GM21737 (cell line): ENCODE measurements around the gene TCEAL5.
A peak's percentile ranks its signal among the peaks of the same experiment; 100 is the strongest.
"Not testable (repeated sequence)": the region's sequence is repeated elsewhere in the genome, so short reads cannot be mapped to it uniquely, and the experiment has no call there.

Experiments used
- ATAC-seq: cut with Tn5 transposase; IDR thresholded peaks from one replicate; pipeline ENCODE4 v1.9.1; 2021; ENCODE audit warnings: mild to moderate bottlenecking, moderate library complexity; ENCODE audit not compliant: unreplicated experiment

Gene TCEAL5, protein sequence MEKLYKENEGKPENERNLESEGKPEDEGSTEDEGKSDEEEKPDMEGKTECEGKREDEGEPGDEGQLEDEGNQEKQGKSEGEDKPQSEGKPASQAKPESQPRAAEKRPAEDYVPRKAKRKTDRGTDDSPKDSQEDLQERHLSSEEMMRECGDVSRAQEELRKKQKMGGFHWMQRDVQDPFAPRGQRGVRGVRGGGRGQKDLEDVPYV

DNA sequence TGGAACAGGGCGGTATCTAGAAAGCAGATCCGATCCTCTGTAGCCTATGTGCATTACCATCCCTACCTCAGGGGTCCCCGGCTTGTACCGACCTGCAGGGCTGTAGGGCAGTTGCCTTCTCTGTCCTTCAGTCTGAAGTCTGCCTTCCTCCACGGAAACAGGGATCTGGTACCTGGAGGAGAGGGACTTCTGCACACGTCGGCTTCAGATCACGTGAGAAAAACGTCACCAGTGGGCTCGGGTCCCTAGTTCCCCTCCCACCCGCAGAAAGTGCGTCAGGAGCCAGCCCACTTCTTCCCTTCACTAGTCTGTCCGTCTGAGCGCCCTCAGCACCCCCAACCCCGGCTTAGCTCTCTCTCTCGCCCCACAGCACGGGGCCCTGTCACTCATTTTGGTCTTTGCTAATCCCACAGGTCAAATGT is at the start of gene TCEAL5:
Gene TCEAL5, minus strand, starts transcription at position 170 of the 422 bp plus-strand sequence. CDS start 2,187 bp downstream, outside the sequence.
- ATAC-seq, result no peak

DNA sequence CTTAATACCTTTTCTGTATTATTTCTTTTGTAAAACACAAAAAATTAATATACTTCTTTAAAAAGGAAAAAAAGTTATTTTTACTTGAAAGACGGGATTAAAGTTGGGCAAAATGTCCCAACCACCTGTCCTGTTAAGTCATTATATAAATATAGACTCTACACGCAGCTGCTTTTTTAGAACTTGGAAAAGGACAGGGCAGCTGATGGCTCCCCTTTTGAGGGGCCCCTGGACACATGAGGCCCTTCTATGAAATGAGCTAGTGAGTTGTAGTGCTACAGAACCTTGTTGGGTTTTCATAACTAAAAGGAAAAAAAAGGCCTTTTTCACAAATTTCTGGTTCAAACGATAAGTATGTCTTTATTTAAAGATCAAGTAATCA is 34.8 kb upstream of the TCEAL5 start:
- no peak for ATAC-seq

DNA sequence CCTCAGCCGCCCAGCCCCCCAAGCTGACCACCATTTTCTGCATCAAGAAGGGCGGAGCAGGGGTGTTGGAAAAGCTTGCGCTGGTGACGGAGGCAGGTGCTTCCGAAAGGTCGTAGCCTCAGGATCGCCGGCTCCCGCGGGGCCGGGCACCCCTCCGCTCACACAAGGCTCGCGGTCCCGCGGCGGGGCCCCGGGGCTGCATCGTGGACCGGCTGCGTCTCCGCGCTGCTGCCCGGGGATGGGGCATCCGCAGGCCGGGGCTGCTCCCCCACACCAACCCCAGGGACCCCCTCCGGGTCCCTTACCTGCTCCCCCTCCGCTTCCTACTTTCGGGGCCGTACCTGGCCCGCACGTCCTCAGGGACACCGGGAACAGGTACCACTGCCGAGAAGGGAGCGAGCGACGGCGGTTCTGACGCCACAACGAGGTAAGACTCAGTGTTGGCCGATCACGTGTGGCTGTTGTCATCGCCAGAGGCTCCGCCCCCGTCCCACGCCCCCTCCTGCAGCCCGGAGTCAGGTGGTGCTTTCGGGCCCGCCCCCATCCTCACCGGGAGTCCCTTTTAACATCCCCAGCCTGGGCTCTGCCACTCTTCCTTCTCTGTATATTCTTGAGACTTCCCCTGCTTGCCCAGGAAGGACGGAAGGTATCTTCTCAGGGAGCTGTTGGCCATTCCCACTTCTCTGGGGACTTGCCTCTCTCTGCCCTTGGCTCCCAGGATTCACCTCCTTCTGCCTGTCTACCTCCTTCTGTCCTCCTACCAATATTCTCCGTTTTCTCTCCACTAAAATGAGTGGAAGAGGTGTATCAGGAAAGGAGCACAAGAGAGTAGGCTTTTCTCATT is 34.2 kb upstream of the TCEAL5 start, which contains the start of gene BEX2:
Gene BEX2, minus strand, starts transcription at position 436 of the 844 bp plus-strand sequence. CDS start 1,014 bp downstream, outside the sequence.
- peak; percentile 92 for ATAC-seq

DNA sequence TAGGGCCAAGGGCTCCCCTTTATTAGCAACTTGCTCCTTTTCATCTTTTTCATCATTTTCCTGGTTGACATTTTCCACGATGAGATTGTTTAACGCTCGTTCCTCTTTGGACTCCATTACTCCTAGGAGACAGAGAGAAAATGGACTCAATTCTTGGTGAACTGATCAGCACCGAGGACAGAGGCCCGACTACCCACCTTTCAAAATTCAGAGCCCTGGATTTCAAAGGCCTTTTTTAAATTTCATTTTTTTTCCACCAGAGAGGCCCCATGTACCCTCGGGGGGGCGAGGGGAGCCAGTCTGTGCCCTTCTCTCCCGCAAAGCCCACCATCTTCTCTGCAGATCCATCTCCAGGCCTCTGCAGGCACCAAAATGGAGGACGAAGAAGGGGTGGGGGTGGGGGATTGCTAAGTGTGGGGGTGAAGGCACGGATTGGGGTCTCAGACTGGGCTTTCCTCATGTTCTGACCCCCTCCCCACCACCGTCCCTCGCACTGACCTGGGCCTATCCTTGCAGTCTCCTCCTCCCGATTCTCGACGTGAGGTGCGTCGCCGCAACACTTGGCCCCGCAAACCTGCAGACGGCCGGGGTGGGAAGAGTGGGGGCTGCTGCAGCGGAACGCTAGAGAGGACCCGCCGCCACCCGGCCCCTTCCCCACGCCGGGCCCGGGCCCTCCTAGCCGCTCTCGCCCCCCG is 33.5 kb upstream of the TCEAL5 start:
- ATAC-seq, result no peak

DNA sequence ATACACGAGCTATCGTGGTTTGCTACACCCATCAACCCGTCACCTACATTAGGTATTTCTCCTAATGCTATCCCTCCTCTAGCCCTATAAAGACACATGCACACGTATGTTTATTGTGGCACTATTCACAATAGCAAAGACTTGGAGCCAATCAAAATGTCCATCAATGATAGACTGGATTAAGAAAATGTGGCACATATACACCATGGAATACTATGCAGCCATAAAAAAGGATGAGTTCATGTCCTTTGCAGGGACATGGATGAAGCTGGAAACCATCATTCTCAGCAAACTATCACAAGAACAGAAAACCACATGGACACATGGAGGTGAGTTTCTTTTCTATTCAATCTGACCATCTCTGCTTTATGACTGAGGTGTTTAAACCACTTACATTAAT is 29.1 kb upstream of the TCEAL5 start:
- ATAC-seq, result not testable (repeated sequence)

DNA sequence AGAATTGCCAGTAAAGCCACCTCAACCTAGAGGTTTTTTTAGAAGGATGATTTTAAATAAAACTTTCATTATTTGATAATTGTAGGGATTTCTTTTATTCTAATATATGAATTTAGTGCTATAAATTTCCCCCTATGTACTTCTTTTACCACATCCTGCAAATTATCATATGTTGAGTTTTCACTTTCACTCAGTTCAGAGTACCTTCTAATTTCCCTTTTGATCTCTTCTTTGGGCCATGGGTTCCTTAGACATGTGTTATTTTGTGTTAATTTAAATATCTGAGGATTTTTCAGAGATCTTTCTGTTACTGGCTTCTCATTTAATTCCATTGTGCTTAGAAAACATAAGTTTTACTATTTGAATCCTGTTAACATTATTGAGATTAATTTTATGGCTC is 28.2 kb upstream of the TCEAL5 start:
- ATAC-seq, result no peak

DNA sequence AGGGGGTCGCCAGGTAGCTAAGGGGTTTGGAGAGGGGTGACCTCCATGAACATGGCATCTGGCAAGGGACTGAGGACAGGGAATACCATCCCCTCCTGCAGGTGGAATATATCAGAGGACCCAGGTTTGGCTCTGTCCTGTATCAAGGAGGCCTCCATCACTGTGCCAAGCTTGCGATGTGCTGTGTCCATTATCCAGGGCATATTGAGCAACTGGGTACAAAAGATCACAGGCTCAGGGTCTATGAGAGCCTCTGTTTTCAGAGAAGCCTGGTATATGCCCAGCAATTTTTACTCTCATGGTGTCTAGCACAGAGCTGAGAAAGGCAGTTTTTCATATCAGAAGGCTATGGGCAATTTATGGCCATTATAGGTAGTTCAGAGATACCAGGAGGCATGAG is 16.6 kb upstream of the TCEAL5 start:
- ATAC-seq, result no peak

DNA sequence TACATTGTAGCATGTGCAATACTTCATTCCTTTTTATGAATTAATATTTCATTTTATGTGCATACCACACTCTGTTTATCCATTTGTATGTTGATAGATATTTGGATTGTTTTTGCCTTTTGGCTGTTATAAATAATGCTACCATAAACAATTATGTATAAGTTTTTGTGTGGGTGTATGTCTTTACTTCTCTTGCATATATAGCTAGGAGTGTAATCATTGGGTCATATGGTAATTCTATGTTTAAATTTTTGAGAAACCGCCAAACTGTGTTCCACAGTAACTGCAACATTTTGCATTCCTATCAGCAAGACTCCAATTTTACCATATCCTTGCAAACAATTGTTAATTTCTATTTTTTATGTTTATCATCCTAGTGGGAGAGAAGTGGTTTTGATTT is 3.1 kb upstream of the TCEAL5 start:
- ATAC-seq, result no peak

DNA sequence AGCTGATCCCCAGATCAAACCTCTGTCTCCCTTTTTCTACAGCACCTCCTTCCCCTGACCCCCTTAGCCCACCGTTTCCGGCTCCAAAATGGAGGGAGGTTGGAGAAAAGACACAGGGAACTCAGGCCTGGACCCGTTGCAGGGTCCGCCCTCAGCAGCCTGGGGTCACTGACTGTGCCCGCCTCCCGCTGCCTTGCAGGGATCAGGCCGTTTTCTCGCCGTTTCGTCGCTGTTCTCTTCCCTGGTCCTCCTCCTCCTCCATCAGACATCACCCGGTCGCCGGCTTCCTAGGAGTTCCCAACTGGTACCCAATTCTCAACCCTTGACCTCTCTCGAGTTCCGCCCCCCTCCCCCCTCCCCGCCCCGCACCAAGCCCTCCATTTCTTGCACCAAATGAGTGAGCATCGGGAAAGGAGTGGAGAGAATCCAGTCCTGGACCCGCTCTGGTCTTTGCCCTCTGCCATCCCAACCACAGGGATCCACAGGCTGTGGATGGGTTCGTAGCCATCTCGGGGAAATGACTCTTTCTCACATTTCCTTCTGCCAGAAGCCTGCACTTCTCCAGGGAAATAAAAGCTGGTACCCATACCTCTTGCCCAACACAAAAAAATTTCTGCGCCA is 493 bp downstream of the TCEAL5 start:
- no peak for ATAC-seq

DNA sequence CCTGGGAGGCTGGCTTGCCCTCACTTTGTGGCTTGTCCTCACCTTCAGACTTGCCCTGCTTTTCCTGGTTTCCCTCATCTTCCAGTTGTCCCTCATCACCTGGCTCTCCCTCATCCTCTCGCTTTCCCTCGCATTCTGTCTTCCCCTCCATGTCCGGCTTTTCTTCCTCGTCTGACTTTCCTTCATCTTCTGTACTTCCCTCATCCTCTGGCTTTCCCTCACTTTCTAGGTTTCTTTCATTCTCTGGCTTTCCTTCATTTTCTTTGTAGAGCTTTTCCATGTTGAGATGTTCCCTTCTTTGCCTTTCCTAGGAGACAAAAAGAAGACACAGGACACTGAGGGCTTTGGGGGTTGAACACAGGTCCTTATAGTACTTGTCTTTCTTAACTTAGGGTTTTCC is 2.3 kb downstream of the TCEAL5 start:
- ATAC-seq, result no peak

DNA sequence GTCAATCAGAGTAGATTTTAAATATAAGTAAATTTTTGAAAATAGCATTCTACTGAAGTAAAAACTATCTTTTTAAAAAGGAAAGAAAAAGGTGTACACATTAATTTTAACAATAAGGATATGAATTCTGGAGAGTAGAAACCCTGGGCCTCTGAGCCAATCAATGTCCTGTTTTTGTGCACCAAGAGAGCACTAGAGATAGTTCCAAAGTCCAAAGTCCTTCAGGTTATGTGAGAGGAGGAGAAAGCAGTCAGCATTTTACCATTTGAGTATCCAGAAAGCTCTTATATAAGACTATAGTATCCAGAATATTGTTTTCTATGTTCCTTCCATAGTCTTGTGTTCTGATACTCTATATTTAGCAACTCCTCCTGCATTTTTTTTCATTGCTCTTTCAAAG is 18.3 kb downstream of the TCEAL5 start:
- no peak for ATAC-seq

DNA sequence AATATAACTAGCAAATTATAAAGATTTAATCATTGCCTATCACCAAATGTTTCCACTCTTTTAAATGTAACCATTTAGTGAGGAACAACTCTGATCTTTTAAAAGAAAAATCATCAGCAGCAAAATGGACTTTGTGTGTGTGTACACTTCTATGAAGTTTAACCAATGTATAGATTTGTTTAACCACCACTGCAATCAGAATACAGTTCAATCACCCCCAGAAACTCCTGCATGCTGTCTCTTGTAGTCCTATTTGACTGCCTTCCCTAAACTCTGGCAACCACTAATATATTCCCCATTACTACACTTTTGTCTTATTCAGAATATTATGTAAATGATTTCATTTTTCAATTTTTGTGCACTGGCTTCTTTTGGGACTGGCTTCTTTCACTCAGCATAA is 19.9 kb downstream of the TCEAL5 start:
- ATAC-seq, result no peak

DNA sequence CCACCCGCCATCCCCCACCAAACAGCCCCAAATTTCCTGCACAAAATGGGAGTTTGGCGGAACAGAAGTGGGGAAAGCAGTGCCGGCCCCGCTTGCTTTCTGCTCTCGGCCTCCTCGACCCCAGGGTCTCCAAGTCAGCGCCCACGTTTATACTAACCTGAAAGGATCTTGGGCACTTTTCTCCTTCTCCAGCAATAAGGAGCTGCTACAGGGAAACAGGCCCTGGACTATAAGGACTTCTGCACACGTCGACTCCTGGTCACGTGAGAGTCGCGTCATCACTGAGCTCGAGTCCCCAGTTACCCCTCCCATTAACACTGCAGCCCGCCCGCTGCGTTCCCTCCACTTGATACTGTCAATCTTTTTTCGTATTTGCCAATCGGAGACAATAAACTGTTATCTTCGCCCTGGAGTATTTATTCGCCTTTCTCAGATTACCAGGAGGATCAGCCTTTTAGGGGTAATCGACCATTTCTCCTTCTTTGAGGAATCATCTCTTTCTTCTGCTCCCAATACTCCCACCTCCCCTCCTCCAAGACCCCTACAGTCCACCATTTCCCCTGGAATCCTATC is 21.5 kb downstream of the TCEAL5 start, which contains the start of gene TCEAL8:
Gene TCEAL8, minus strand, starts transcription at position 235 of the 573 bp plus-strand sequence. CDS start 1,176 bp downstream, outside the sequence.
- peak; percentile 97 for ATAC-seq

DNA sequence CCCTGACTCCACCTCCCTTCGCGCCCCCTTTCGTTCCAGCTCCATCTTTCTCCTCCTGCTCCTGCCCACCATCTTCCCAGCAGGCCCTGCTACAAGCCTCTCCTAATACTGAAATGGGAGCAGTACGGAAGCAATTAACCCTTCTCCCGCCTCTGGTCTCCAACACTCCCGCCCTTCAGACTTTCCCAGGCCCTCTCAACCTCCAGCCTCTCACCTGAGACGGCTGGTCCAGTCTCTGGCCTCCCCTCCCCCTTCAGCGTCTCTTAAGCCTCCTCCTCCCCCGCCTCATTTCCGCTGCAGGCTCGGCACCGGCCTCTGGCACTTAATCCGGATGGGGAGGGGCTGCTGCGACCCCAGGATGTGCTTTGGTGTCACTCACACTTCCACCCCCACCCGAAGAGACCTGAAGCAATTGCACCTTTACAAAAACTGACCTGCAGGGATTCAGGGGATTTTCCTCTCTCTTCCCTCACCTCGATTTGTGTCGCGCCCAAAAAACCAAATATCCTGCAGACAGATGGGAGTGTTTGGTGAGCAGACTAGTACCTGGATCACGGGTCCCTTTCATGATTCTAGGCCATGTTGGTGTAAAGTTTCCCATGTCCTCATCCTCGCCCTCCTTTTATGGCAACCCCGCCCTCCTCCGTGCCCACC is 22.3 kb downstream of the TCEAL5 start:
- no peak for ATAC-seq

DNA sequence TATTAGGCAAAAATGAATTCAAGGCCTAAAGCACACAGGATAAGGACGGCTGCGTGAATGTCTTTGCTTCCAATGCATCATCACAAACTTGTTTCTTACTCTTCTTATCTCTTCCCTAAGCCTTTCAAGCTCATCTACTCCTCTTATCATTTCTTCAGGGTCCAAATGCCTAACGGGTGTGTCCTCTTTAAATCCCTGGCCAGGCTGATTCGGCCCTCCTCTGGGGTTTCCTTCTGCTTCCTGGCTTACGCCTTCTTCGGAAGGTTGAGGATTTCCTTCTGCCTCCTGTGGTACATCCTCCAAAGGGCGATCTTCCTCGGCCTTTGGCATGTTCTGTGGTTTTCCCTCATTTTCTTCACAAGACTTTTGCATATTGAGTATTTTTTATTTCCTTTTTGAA is 22.9 kb downstream of the TCEAL5 start:
- no peak for ATAC-seq

DNA sequence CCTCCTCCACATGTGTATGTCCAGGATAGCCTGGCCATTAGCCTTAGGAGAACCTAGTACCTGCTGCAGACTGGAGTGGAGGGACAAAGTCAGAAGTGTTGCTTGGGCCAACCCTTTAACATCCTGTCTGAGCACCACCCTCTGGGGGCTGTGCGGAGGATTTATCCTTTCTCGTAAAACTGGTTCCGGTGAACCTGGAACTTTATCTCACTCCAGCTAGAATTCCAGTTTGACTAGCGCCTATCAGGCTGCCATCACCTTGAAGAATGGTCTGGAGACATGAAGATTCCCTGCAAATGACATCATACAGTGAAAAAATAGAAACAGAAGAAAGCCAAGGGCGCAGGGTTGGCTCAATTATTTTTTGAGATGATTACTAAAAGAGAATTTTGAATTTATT is 25.6 kb downstream of the TCEAL5 start:
- no peak for ATAC-seq

DNA sequence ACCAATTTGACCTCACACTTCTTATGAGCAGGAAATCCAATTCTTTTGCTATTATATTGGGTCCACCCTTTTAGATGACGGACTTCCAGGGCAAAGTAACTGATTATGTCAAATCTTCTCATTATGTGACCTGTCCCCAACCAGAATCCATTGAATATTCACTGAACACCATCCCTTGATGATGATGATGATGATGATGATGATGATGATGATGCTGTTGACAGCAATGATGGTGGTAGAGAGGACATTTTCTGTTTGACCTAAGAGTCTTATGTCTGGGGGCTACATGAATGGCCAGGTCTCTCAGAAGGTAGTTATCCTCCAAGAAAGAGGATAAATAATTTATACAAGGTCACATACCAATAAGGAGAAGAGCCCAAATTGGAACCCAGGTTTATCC is 26.7 kb downstream of the TCEAL5 start:
- ATAC-seq, result no peak

DNA sequence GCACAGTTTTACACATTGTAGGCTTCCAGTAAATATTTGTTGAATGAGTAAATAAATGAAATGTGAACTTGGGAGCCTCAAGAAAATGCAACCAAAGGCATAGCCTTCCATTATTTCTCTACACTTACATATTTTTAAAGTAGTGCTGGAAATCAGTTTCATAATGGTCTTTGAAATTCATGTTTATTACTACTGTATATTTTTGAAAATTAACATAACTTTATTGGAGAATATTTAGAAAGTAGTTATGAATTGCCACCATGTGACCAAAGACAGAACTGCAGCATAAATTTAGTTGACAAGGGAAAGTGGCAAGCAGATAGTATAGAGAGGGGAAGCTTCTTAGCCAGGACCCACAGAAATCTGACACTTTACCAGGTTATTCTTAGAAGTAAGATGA is 28.0 kb downstream of the TCEAL5 start:
- no peak for ATAC-seq

DNA sequence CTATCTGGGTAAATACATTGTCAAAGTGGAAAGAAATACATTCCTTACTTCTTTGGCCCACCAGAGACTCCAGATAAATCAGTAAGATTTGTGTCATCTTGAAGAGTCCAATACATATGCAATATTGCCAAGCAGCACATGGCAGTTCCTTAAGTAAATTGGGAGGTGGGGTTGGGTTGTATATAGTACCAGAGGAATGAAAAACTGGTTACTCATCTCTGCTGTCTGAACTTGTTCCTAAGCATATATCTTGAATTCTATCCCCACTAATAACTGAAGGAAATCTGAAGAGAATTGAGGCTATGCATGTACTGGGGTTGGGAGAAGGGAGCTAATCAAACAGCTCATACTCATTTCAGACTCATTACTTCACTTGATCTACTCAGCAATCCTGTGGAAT is 36.4 kb downstream of the TCEAL5 start:
- ATAC-seq, result no peak

DNA sequence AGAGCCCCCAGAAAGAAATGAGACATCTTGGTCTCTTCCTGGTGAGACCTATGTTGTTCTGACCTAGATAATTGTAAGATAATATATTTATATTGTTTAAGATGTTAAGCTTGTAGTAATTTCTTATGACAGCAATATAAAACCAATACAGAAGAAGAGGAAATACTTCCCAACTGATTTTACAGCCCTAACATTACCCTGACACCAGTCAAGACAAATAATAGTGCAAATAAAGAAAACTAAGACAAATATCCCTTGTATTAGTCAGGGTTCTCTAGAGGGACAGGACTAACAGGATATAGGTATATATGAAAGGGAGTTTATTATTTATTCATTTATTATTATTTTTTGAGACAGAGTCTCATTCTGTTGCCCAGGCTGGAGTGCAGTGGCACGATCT is 40.3 kb downstream of the TCEAL5 start:
- ATAC-seq, result no peak
